Bronchial epithelial cell (primary cell): ENCODE results near the gene CEP120. TPM values are rescaled to one million over a fixed set of nuclear protein-coding genes. Genes with fewer than 3 reads are reported as not detected.

Experiments used
- DNase-seq: peaks from one replicate; pipeline ENCODE4 v3.0.0-alpha.2; 2010; ENCODE audit warnings: low read depth
- FAIRE-seq: peaks from 2 replicates; lab custom pipeline; 2011; peaks lifted over from hg19 to GRCh38; lab: Jason Lieb, UNC
- H3K27me3 ChIP-seq: 2 replicates; pipeline ENCODE4 v1.5.1; 2011; ENCODE audit warnings: low read length; ENCODE audit not compliant: control insufficient read depth, insufficient read depth
- H3K36me3 ChIP-seq: 2 replicates; pipeline ENCODE4 v1.5.1; 2011; ENCODE audit warnings: low read length; ENCODE audit not compliant: control insufficient read depth, insufficient read depth
- H3K4me3 ChIP-seq: 2 replicates; pipeline ENCODE4 v1.5.1; 2011; ENCODE audit warnings: mild to moderate bottlenecking, low read depth, low read length, control low read depth
- CTCF ChIP-seq: IDR thresholded peaks from 2 replicates; pipeline ENCODE4 v1.5.1; 2011; ENCODE audit warnings: mild to moderate bottlenecking, moderate library complexity, low read length, control low read depth, inconsistent platforms; ENCODE audit not compliant: insufficient read depth, severe bottlenecking
- total RNA-seq: library from RNA; depleted of rRNA; stranded (reverse); fragments of >200 nt; gene quantifications from 2 replicates; pipeline ENCODE4 v1.2.1, GENCODE V29; 2014

Gene CEP120
- total RNA-seq, 1 donor from 2014 or later, result 15.0 TPM

GRCh38 chr5:123428521-123429220 lies 5.5 kb upstream of the CEP120 start:
- no peaks in the 10 kb centered on the region for H3K27me3 ChIP-seq
- FAIRE-seq, result no peak
- peak; percentile 42 for DNase-seq
- no peak overlapping the region for H3K4me3 ChIP-seq
- no peak for TF ChIP-seq CTCF
- H3K36me3 ChIP-seq, result no peaks in the 10 kb centered on the region

- DNase-seq (no peak), FAIRE-seq (no peak)
- no peaks in the 10 kb centered on the region for H3K36me3 ChIP-seq
These were observed 4.1 kb upstream of the CEP120 start for GRCh38 chr5:123427281-123427680.

GRCh38 chr5:123425431-123425830 lies 2.2 kb upstream of the CEP120 start:
- DNase-seq, result no peak
- Histone ChIP-seq H3K36me3 (no peaks in the 10 kb centered on the region), H3K27me3 (no peaks in the 10 kb centered on the region), H3K4me3 (no peak overlapping the region)
- TF ChIP-seq CTCF, result no peak
- FAIRE-seq, result no peak

More at GRCh38 chr5:123427281-123427680, 4.1 kb upstream of the CEP120 start:
- Histone ChIP-seq H3K4me3 (no peak overlapping the region), H3K27me3 (no peaks in the 10 kb centered on the region)
- TF ChIP-seq CTCF, result no peak

GRCh38 chr5:123422433-123423277 lies 548 bp downstream of the CEP120 start:
- TF ChIP-seq CTCF, result no peak
- Histone ChIP-seq H3K4me3 (peak overlapping the region; percentile 83), H3K36me3 (peaks cover 1% of the 10 kb centered on the region), H3K27me3 (no peaks in the 10 kb centered on the region)
- DNase-seq (peak; percentile 38), FAIRE-seq (no peak)

- no peak for TF ChIP-seq CTCF
- DNase-seq (no peak), FAIRE-seq (no peak)
- Histone ChIP-seq H3K36me3 (peaks cover 1% of the 10 kb centered on the region), H3K27me3 (no peaks in the 10 kb centered on the region), H3K4me3 (peak overlapping the region; percentile 83)
These were observed 1.4 kb downstream of the CEP120 start for GRCh38 chr5:123421773-123422172.
